Caco-2 (cell line): ENCODE data around the gene PPRC1. TPM values are rescaled to one million over a fixed set of nuclear protein-coding genes. Genes with fewer than 3 reads are reported as not detected.

Source experiments
- BruUV-seq: library from RNA; stranded (reverse); fragments of 400-500 nt; replicated peaks from 2 replicates; lab custom pipeline; 2021; lab: Mats Ljungman, UMichigan
- CTCF ChIA-PET: fragments of 300-600 bp; sonication (Branson Sonifier 250); formaldehyde crosslinking; loops from one replicate; lab custom pipeline; 2022; ENCODE audit warnings: antibody characterized with exemption; lab: Charles Lee
- POLR2A ChIA-PET: fragments of 300-600 bp; sonication (Branson Sonifier 250); formaldehyde crosslinking; loops from one replicate; lab custom pipeline; 2022; ENCODE audit warnings: antibody characterized with exemption; lab: Charles Lee
- DNase-seq, 2 experiments: peaks; one replicate each; pipeline versions ENCODE4 v3.0.0 to v3.0.0-alpha.2; 2020 to 2022
- H3K27me3 ChIP-seq: replicated peaks from 2 replicates; pipeline ENCODE4 v1.6.0; 2011; ENCODE audit warnings: low read length; ENCODE audit not compliant: control insufficient read depth, insufficient read depth
- H3K36me3 ChIP-seq: 2 replicates; pipeline ENCODE4 v1.5.1; 2011; ENCODE audit warnings: low read length; ENCODE audit not compliant: control insufficient read depth, insufficient read depth
- H3K4me1 ChIP-seq: fragments of 250-450 bp; sonication (Bioruptor Pico); 2 replicates; pipeline ENCODE4 v1.5.1; 2020; ENCODE audit warnings: mild to moderate bottlenecking
- H3K4me3 ChIP-seq: 2 replicates; pipeline ENCODE4 v1.5.1; 2011; ENCODE audit warnings: low read depth, mild to moderate bottlenecking, control low read depth, low read length
- H3K9me3 ChIP-seq: fragments of 250-450 bp; sonication (Bioruptor Pico); 2 replicates; pipeline ENCODE4 v1.5.1; 2020; ENCODE audit warnings: mild to moderate bottlenecking, moderate library complexity
- H3K27ac Mint-ChIP-seq: one replicate; pipeline ENCODE4 v1.8.0; 2022; ENCODE audit warnings: mixed read lengths; ENCODE audit not compliant: unreplicated experiment
- H3K27me3 Mint-ChIP-seq: one replicate; pipeline ENCODE4 v1.8.0; 2022; ENCODE audit warnings: mixed read lengths; ENCODE audit not compliant: insufficient read depth, unreplicated experiment
- H3K36me3 Mint-ChIP-seq: one replicate; pipeline ENCODE4 v1.8.0; 2022; ENCODE audit warnings: mild to moderate bottlenecking, mixed read lengths; ENCODE audit not compliant: insufficient read depth, unreplicated experiment
- H3K4me1 Mint-ChIP-seq: one replicate; pipeline ENCODE4 v1.8.0; 2022; ENCODE audit warnings: low read depth, mixed read lengths; ENCODE audit not compliant: unreplicated experiment
- H3K4me3 Mint-ChIP-seq: one replicate; pipeline ENCODE4 v1.8.0; 2022; ENCODE audit warnings: mild to moderate bottlenecking, moderate library complexity, mixed read lengths; ENCODE audit not compliant: unreplicated experiment
- H3K9me3 Mint-ChIP-seq: one replicate; pipeline ENCODE4 v1.8.0; 2022; ENCODE audit warnings: mixed read lengths; ENCODE audit not compliant: unreplicated experiment
- intact Hi-C: fragments of 100-400 bp; cut with micrococcal nuclease; formaldehyde crosslinking; loops from one replicate; pipeline ENCODE4 v1.10.0; 2022; ENCODE audit not compliant: unreplicated experiment
- total RNA-seq: library from RNA; stranded (reverse); gene quantifications from 2 replicates; pipeline ENCODE4 v1.2.3, GENCODE V29; 2022
- TF ChIP-seq, protein P1 (sequence below), 2 experiments: fragments of 200-600 bp in 1 of 2; IDR thresholded peaks; 1 replicate in 1 of 2; 2 replicates in 1 of 2; pipeline versions ENCODE4 v1.5.1 to v1.8.0; 2011 to 2022; ENCODE audit warnings: antibody characterized with exemption in 1 of 2, control low read depth in 1 of 2, inconsistent platforms in 1 of 2, low read depth in 1 of 2, low read length in 1 of 2, mild to moderate bottlenecking in 1 of 2, moderate library complexity in 1 of 2; ENCODE audit not compliant: insufficient read depth in 1 of 2, severe bottlenecking in 1 of 2, unreplicated experiment in 1 of 2

The PPRC1 gene
- total RNA-seq, 1 experiment from 2014 or later = 66.6 TPM

DNA sequence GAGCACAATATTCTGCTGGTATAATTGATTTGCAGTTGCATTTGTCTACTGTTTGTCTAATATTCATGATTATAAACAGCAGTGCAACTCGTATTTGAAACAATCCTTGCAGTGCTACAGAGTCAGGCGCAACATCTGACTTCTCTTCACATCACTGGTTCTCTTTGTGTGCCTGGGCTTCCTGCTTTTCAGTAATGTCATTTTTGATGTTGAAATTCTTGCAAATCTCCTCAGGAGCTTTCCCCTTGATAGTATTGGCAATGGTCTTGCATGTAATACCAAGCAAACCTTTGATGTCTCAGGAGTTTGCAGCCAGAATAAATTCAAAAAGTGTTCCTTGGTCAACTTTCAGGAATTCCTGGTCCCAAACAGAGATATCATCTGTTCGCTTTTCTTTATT is 47.5 kb upstream of the PPRC1 start:
- intact Hi-C loops = no loop called here
- DNase-seq = no peak
- Mint-ChIP-seq H3K4me1 (no peaks in the 10 kb centered on the region), H3K9me3 (no peaks in the 10 kb centered on the region), H3K36me3 (no peaks in the 10 kb centered on the region), H3K27ac (no peak overlapping the region), H3K27me3 (no peaks in the 10 kb centered on the region), H3K4me3 (no peak overlapping the region)
- Histone ChIP-seq H3K9me3 (no peaks in the 10 kb centered on the region), H3K4me1 (no peaks in the 10 kb centered on the region), H3K27me3 (no peaks in the 10 kb centered on the region), H3K36me3 (no peaks in the 10 kb centered on the region), H3K4me3 (no peak overlapping the region)
- no TSS peak for BruUV-seq
- ChIA-PET POLR2A (no interaction called here), CTCF (interaction anchor here (1.6 kb wide), 1 partner anchor 16 kb away, joined by 5 read pairs; no protein-coding TSS in a partner anchor)
- TF ChIP-seq, protein P1, sequence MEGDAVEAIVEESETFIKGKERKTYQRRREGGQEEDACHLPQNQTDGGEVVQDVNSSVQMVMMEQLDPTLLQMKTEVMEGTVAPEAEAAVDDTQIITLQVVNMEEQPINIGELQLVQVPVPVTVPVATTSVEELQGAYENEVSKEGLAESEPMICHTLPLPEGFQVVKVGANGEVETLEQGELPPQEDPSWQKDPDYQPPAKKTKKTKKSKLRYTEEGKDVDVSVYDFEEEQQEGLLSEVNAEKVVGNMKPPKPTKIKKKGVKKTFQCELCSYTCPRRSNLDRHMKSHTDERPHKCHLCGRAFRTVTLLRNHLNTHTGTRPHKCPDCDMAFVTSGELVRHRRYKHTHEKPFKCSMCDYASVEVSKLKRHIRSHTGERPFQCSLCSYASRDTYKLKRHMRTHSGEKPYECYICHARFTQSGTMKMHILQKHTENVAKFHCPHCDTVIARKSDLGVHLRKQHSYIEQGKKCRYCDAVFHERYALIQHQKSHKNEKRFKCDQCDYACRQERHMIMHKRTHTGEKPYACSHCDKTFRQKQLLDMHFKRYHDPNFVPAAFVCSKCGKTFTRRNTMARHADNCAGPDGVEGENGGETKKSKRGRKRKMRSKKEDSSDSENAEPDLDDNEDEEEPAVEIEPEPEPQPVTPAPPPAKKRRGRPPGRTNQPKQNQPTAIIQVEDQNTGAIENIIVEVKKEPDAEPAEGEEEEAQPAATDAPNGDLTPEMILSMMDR (IDR thresholded peaks at IDR 0.05; ENCODE audit: insufficient read depth in 1 of 2, low read depth in 1 of 2, low read length in 1 of 2, severe bottlenecking in 1 of 2, unreplicated experiment in 1 of 2) = no peak

- Histone ChIP-seq H3K4me1 (no peaks in the 10 kb centered on the region), H3K4me3 (no peak overlapping the region), H3K27me3 (no peaks in the 10 kb centered on the region), H3K9me3 (no peaks in the 10 kb centered on the region), H3K36me3 (no peaks in the 10 kb centered on the region)
- CTCF ChIA-PET = interaction anchor here (1.6 kb wide), 1 partner anchor 15 kb away, joined by 5 read pairs; no protein-coding TSS in a partner anchor
- H3K4me3 Mint-ChIP-seq = no peak overlapping the region
- H3K36me3 Mint-ChIP-seq = no peaks in the 10 kb centered on the region
- BruUV-seq = no TSS peak
- intact Hi-C loops = no loop called here
- H3K27ac Mint-ChIP-seq = no peak overlapping the region
- no peaks in the 10 kb centered on the region for H3K4me1 Mint-ChIP-seq
- no peaks in the 10 kb centered on the region for H3K27me3 Mint-ChIP-seq
- H3K9me3 Mint-ChIP-seq = no peaks in the 10 kb centered on the region
- TF ChIP-seq, protein P1 (IDR thresholded peaks at IDR 0.05; ENCODE audit: insufficient read depth in 1 of 2, low read depth in 1 of 2, low read length in 1 of 2, severe bottlenecking in 1 of 2, unreplicated experiment in 1 of 2) = no peak
- POLR2A ChIA-PET = interaction anchor here (0.6 kb wide), 2 partner anchors 22 to 37 kb away, joined by 3 read pairs; no protein-coding TSS in a partner anchor
- no peak for DNase-seq
Measured at GRCh38 chr10:102086196-102086595, 46.6 kb upstream of the PPRC1 start.

GRCh38 chr10:102090772-102091171 is 42.1 kb upstream of the PPRC1 start:
- no TSS peak for BruUV-seq
- Histone ChIP-seq H3K36me3 (no peaks in the 10 kb centered on the region), H3K4me1 (no peaks in the 10 kb centered on the region), H3K27me3 (no peaks in the 10 kb centered on the region), H3K4me3 (no peak overlapping the region), H3K9me3 (no peaks in the 10 kb centered on the region)
- ChIA-PET POLR2A (no interaction called here), CTCF (no interaction called here)
- no peaks in the 10 kb centered on the region for H3K27me3 Mint-ChIP-seq
- DNase-seq = no peak
- TF ChIP-seq, protein P1 (IDR thresholded peaks at IDR 0.05; ENCODE audit: insufficient read depth in 1 of 2, low read depth in 1 of 2, low read length in 1 of 2, severe bottlenecking in 1 of 2, unreplicated experiment in 1 of 2) = no peak
- H3K36me3 Mint-ChIP-seq = peaks cover 5% of the 10 kb centered on the region
- H3K4me1 Mint-ChIP-seq = no peaks in the 10 kb centered on the region
- no peaks in the 10 kb centered on the region for H3K9me3 Mint-ChIP-seq
- intact Hi-C loops = no loop called here
- H3K27ac Mint-ChIP-seq = no peak overlapping the region
- no peak overlapping the region for H3K4me3 Mint-ChIP-seq
